GM23338 (cell line): ENCODE data around the gene TCERG1. TPM values are rescaled to one million over a fixed set of nuclear protein-coding genes. Genes with fewer than 3 reads are reported as not detected.
A peak's percentile ranks its signal among the peaks of the same experiment; 100 is the strongest.

Source experiments
- ATAC-seq: fragments of 200-7000 bp; cut with Tn5 transposase; 3 replicates; pipeline ENCODE4 v1.9.1; 2020
- DNase-seq: peaks from one replicate; pipeline ENCODE4 v3.0.0-alpha.2; 2015; ENCODE audit warnings: low spot score
- H2AFZ ChIP-seq: fragments of 200-600 bp; sonication (generic); 2 replicates; pipeline ENCODE4 v1.8.0; 2016; ENCODE audit warnings: antibody characterized with exemption, mild to moderate bottlenecking, moderate library complexity
- H3F3A ChIP-seq: fragments of 200-600 bp; sonication (generic); replicated peaks from 2 replicates; pipeline ENCODE4 v1.8.0; 2017; ENCODE audit warnings: antibody characterized with exemption, mixed run types, low read depth
- H3K27ac ChIP-seq: fragments of 200-600 bp; sonication (generic); 2 replicates; pipeline ENCODE4 v1.6.1; 2016; ENCODE audit warnings: low read depth
- H3K27me3 ChIP-seq: fragments of 200-600 bp; sonication (generic); 2 replicates; pipeline ENCODE4 v1.8.0; 2016; ENCODE audit warnings: mild to moderate bottlenecking, mixed run types, moderate library complexity; ENCODE audit not compliant: insufficient read depth
- H3K36me3 ChIP-seq: fragments of 200-600 bp; sonication (generic); 2 replicates; pipeline ENCODE4 v1.8.0; 2016; ENCODE audit warnings: mild to moderate bottlenecking; ENCODE audit not compliant: insufficient read depth
- H3K4me1 ChIP-seq: fragments of 200-600 bp; sonication (generic); 2 replicates; pipeline ENCODE4 v1.8.0; 2016; ENCODE audit warnings: mild to moderate bottlenecking, moderate library complexity; ENCODE audit not compliant: insufficient read depth
- H3K4me2 ChIP-seq: fragments of 200-600 bp; sonication (generic); 2 replicates; pipeline ENCODE4 v1.7.1; 2017; ENCODE audit warnings: mixed run types
- H3K4me3 ChIP-seq: fragments of 200-600 bp; sonication (generic); 2 replicates; pipeline ENCODE4 v1.6.1; 2016; ENCODE audit warnings: mixed run types
- H3K79me2 ChIP-seq: fragments of 200-600 bp; sonication (generic); replicated peaks from 2 replicates; pipeline ENCODE4 v1.8.0; 2017; ENCODE audit warnings: mild to moderate bottlenecking; ENCODE audit not compliant: insufficient read depth
- H3K9me2 ChIP-seq: fragments of 200-600 bp; sonication (generic); 2 replicates; pipeline ENCODE4 v1.8.0; 2017; ENCODE audit not compliant: insufficient read depth
- H4K20me1 ChIP-seq: fragments of 200-600 bp; sonication (generic); replicated peaks from 2 replicates; pipeline ENCODE4 v1.8.0; 2017; ENCODE audit warnings: mild to moderate bottlenecking; ENCODE audit not compliant: insufficient read depth
- H3K27ac Mint-ChIP-seq: 2 replicates; pipeline ENCODE4 v1.8.0; 2020; ENCODE audit warnings: inconsistent platforms, mild to moderate bottlenecking, moderate library complexity, mixed read lengths
- H3K27me3 Mint-ChIP-seq: 3 replicates; pipeline ENCODE4 v1.8.0; 2022; ENCODE audit warnings: low read depth, mild to moderate bottlenecking, moderate library complexity, mixed read lengths, inconsistent platforms; ENCODE audit not compliant: insufficient read depth, poor library complexity
- H3K36me3 Mint-ChIP-seq: 3 replicates; pipeline ENCODE4 v1.8.0; 2021; ENCODE audit warnings: low read depth, mild to moderate bottlenecking, inconsistent platforms, moderate library complexity, mixed read lengths
- H3K4me1 Mint-ChIP-seq: 3 replicates; pipeline ENCODE4 v1.8.0; 2020; ENCODE audit warnings: mild to moderate bottlenecking, inconsistent platforms, mixed read lengths
- H3K4me3 Mint-ChIP-seq: 3 replicates; pipeline ENCODE4 v1.8.0; 2021; ENCODE audit warnings: moderate library complexity, mild to moderate bottlenecking, inconsistent platforms, mixed read lengths
- H3K9me3 Mint-ChIP-seq: 3 replicates; pipeline ENCODE4 v1.8.0; 2020; ENCODE audit warnings: moderate library complexity, mild to moderate bottlenecking, inconsistent platforms, mixed read lengths
- CTCF ChIP-seq, 2 experiments: fragments of 200-600 bp in 1 of 2; sonication (generic) in 1 of 2; conservative IDR thresholded peaks; 2 replicates each; pipeline versions ENCODE4 v1.5.1 to v1.6.1; 2016 to 2017; ENCODE audit warnings: antibody characterized with exemption in 2 of 2, low read depth in 2 of 2, mild to moderate bottlenecking in 2 of 2, moderate library complexity in 1 of 2
- ETS1 ChIP-seq: IDR thresholded peaks from 2 replicates; pipeline ENCODE4 v1.6.1; 2016; ENCODE audit warnings: antibody characterized with exemption
- EZH2 ChIP-seq: fragments of 200-600 bp; sonication (generic); IDR thresholded peaks from one replicate; pipeline ENCODE4 v1.8.0; 2017; ENCODE audit warnings: antibody characterized with exemption, mild to moderate bottlenecking, low read depth; ENCODE audit not compliant: unreplicated experiment
- EZH2phosphoT487 ChIP-seq: fragments of 200-600 bp; sonication (generic); IDR thresholded peaks from one replicate; pipeline ENCODE4 v1.8.1; 2018; ENCODE audit warnings: antibody characterized with exemption; ENCODE audit not compliant: unreplicated experiment
- JUNB ChIP-seq: IDR thresholded peaks from one replicate; pipeline ENCODE4 v1.6.1; 2016; ENCODE audit warnings: antibody characterized with exemption; ENCODE audit not compliant: unreplicated experiment
- NANOG ChIP-seq: IDR thresholded peaks from 2 replicates; pipeline ENCODE4 v1.6.1; 2016; ENCODE audit warnings: antibody characterized with exemption, borderline replicate concordance
- POLR2AphosphoS5 ChIP-seq: IDR thresholded peaks from 2 replicates; pipeline ENCODE4 v1.6.1; 2016; ENCODE audit warnings: antibody characterized with exemption, low read depth
- REST ChIP-seq: IDR thresholded peaks from one replicate; pipeline ENCODE4 v1.6.1; 2018; ENCODE audit warnings: antibody characterized with exemption; ENCODE audit not compliant: unreplicated experiment
- STAT1 ChIP-seq: IDR thresholded peaks from one replicate; pipeline ENCODE4 v1.6.1; 2016; ENCODE audit warnings: antibody characterized with exemption; ENCODE audit not compliant: unreplicated experiment
- polyA plus RNA-seq: library from polyadenylated mRNA; unstranded; fragments of >200 nt; fragmentation: Nextera tagmentation; extraction: Ambion mirVana; gene quantifications from 2 replicates; pipeline ENCODE4 v1.2.1, GENCODE V29; 2016
- total RNA-seq: library from RNA; depleted of rRNA; stranded (reverse); fragments of >200 nt; shearing (Covaris generic); gene quantifications from 2 replicates; pipeline ENCODE4 v1.2.3, GENCODE V29; 2014
- TF ChIP-seq, protein P1 (sequence below): fragments of 250-450 bp; sonication (Bioruptor Pico); IDR thresholded peaks from 2 replicates; pipeline ENCODE4 v1.5.0; 2020; ENCODE audit warnings: mild to moderate bottlenecking, moderate library complexity

The TCERG1 gene
- total and polyA plus RNA-seq, 2 experiments from 2014 or later, result 127 to 178 TPM

- peaks cover 27% of the 10 kb centered on the region for H3K36me3 Mint-ChIP-seq
- TF ChIP-seq EZH2, result no peak
- TF ChIP-seq CTCF (conservative IDR thresholded peaks at IDR 0.05; ENCODE audit: low read depth in 2 of 2), result peak; percentile 50 to 73
- H3K27ac Mint-ChIP-seq, result no peak overlapping the region; the same call in 1 of the 2 replicates
- DNase-seq (peak; percentile 44), ATAC-seq (no peak)
- peaks cover 14% of the 10 kb centered on the region; the same call in 1 of the 2 replicates for H3K36me3 ChIP-seq
- peaks cover 34% of the 10 kb centered on the region for H3K4me1 ChIP-seq
- no peaks in the 10 kb centered on the region for H3K9me3 Mint-ChIP-seq
- H3F3A ChIP-seq, result no peaks in the 10 kb centered on the region
- H3K4me1 Mint-ChIP-seq, result peaks cover 37% of the 10 kb centered on the region
- peak overlapping the region; percentile 64 for H3K4me2 ChIP-seq
- peak overlapping the region; percentile 3; the same call in 1 of the 2 replicates for H3K4me3 ChIP-seq
- H3K27me3 Mint-ChIP-seq, result peaks cover 4% of the 10 kb centered on the region
- H3K79me2 ChIP-seq, result peaks cover 92% of the 10 kb centered on the region
- no peak overlapping the region for H3K27ac ChIP-seq
- no peaks in the 10 kb centered on the region for H3K27me3 ChIP-seq
- H3K9me2 ChIP-seq, result no peaks in the 10 kb centered on the region
- H2AFZ ChIP-seq, result no peak overlapping the region
- peaks cover 71% of the 10 kb centered on the region for H4K20me1 ChIP-seq
- H3K4me3 Mint-ChIP-seq, result no peak overlapping the region
Observed at GRCh38 chr5:146451411-146451810, 4.3 kb downstream of the TCERG1 start.

- Histone ChIP-seq H2AFZ (no peak overlapping the region), H3K4me2 (no peak overlapping the region), H3F3A (no peaks in the 10 kb centered on the region), H3K79me2 (peaks cover 92% of the 10 kb centered on the region), H4K20me1 (peaks cover 51% of the 10 kb centered on the region), H3K9me2 (no peaks in the 10 kb centered on the region), H3K4me1 (no peaks in the 10 kb centered on the region; the same call in none of the 2 replicates), H3K36me3 (peaks cover 54% of the 10 kb centered on the region), H3K27me3 (no peaks in the 10 kb centered on the region), H3K27ac (no peak overlapping the region), H3K4me3 (no peak overlapping the region)
- DNase-seq (no peak), ATAC-seq (no peak)
- no peaks in the 10 kb centered on the region for H3K9me3 Mint-ChIP-seq
- H3K27ac Mint-ChIP-seq, result no peak overlapping the region
- H3K36me3 Mint-ChIP-seq, result peaks cover 65% of the 10 kb centered on the region
- peaks cover 5% of the 10 kb centered on the region; the same call in 2 of the 3 replicates for H3K4me1 Mint-ChIP-seq
- no peak overlapping the region for H3K4me3 Mint-ChIP-seq
- no peak for TF ChIP-seq JUNB
- no peak for TF ChIP-seq REST
- no peak for TF ChIP-seq NANOG
- TF ChIP-seq, protein P1, sequence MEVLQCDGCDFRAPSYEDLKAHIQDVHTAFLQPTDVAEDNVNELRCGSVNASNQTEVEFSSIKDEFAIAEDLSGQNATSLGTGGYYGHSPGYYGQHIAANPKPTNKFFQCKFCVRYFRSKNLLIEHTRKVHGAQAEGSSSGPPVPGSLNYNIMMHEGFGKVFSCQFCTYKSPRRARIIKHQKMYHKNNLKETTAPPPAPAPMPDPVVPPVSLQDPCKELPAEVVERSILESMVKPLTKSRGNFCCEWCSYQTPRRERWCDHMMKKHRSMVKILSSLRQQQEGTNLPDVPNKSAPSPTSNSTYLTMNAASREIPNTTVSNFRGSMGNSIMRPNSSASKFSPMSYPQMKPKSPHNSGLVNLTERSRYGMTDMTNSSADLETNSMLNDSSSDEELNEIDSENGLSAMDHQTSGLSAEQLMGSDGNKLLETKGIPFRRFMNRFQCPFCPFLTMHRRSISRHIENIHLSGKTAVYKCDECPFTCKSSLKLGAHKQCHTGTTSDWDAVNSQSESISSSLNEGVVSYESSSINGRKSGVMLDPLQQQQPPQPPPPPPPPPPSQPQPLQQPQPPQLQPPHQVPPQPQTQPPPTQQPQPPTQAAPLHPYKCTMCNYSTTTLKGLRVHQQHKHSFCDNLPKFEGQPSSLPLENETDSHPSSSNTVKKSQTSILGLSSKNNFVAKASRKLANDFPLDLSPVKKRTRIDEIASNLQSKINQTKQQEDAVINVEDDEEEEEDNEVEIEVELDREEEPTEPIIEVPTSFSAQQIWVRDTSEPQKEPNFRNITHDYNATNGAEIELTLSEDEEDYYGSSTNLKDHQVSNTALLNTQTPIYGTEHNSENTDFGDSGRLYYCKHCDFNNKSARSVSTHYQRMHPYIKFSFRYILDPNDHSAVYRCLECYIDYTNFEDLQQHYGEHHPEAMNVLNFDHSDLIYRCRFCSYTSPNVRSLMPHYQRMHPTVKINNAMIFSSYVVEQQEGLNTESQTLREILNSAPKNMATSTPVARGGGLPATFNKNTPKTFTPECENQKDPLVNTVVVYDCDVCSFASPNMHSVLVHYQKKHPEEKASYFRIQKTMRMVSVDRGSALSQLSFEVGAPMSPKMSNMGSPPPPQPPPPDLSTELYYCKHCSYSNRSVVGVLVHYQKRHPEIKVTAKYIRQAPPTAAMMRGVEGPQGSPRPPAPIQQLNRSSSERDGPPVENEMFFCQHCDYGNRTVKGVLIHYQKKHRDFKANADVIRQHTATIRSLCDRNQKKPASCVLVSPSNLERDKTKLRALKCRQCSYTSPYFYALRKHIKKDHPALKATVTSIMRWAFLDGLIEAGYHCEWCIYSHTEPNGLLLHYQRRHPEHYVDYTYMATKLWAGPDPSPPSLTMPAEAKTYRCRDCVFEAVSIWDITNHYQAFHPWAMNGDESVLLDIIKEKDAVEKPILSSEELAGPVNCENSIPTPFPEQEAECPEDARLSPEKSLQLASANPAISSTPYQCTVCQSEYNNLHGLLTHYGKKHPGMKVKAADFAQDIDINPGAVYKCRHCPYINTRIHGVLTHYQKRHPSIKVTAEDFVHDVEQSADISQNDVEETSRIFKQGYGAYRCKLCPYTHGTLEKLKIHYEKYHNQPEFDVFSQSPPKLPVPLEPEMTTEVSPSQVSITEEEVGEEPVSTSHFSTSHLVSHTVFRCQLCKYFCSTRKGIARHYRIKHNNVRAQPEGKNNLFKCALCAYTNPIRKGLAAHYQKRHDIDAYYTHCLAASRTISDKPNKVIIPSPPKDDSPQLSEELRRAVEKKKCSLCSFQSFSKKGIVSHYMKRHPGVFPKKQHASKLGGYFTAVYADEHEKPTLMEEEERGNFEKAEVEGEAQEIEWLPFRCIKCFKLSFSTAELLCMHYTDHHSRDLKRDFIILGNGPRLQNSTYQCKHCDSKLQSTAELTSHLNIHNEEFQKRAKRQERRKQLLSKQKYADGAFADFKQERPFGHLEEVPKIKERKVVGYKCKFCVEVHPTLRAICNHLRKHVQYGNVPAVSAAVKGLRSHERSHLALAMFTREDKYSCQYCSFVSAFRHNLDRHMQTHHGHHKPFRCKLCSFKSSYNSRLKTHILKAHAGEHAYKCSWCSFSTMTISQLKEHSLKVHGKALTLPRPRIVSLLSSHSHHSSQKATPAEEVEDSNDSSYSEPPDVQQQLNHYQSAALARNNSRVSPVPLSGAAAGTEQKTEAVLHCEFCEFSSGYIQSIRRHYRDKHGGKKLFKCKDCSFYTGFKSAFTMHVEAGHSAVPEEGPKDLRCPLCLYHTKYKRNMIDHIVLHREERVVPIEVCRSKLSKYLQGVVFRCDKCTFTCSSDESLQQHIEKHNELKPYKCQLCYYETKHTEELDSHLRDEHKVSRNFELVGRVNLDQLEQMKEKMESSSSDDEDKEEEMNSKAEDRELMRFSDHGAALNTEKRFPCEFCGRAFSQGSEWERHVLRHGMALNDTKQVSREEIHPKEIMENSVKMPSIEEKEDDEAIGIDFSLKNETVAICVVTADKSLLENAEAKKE (CRISPR knock-in tag), result no peak
- TF ChIP-seq ETS1, result no peak
- no peak for TF ChIP-seq STAT1
- no peak for TF ChIP-seq EZH2phosphoT487
- TF ChIP-seq POLR2AphosphoS5, result no peak
- peaks cover 2% of the 10 kb centered on the region for H3K27me3 Mint-ChIP-seq
Observed at GRCh38 chr5:146457431-146457830, 10.3 kb downstream of the TCERG1 start.
